HepG2 (cell line): ENCODE results near the gene DUSP7. TPM values are rescaled to one million over a fixed set of nuclear protein-coding genes. Genes with fewer than 3 reads are reported as not detected.
A peak's percentile ranks its signal among the peaks of the same experiment; 100 is the strongest.

Experiments used
- KDM3A ChIP-seq: IDR thresholded peaks from 2 replicates; pipeline ENCODE4 v1.6.1; 2018; ENCODE audit warnings: low read depth, missing compliant biosample characterization
- MAZ ChIP-seq, 2 experiments: sonication (generic) in 1 of 2; formaldehyde crosslinking in 1 of 2; IDR thresholded peaks; 2 replicates each; pipeline versions ENCODE4 v1.5.0 to v1.6.1; 2012 to 2020; ENCODE audit warnings: low read depth in 2 of 2, mild to moderate bottlenecking in 2 of 2, borderline replicate concordance in 1 of 2, improper control_type of control experiment in 1 of 2, low read length in 1 of 2, missing genetic modification reagents in 1 of 2, moderate library complexity in 1 of 2
- MED8 ChIP-seq: sonication (generic); formaldehyde crosslinking; IDR thresholded peaks from 2 replicates; pipeline ENCODE4 v1.8.1; 2023; ENCODE audit warnings: mild to moderate bottlenecking, missing genetic modification reagents; ENCODE audit not compliant: insufficient replicate concordance
- MIER2 ChIP-seq: IDR thresholded peaks from 2 replicates; pipeline ENCODE4 v1.6.1; 2016; ENCODE audit warnings: missing biosample characterization, missing genetic modification reagents
- NCOA1 ChIP-seq: sonication (generic); formaldehyde crosslinking; IDR thresholded peaks from 2 replicates; pipeline ENCODE4 v1.9.0; 2021; ENCODE audit warnings: missing genetic modification reagents
- PAX8 ChIP-seq: sonication (generic); formaldehyde crosslinking; IDR thresholded peaks from 2 replicates; pipeline ENCODE4 v1.8.0; 2022; ENCODE audit warnings: mild to moderate bottlenecking, missing genetic modification reagents, borderline replicate concordance
- SP5 ChIP-seq: IDR thresholded peaks from 2 replicates; pipeline ENCODE4 v1.6.1; 2016; ENCODE audit warnings: low read depth, borderline replicate concordance
- TSC22D2 ChIP-seq: sonication (generic); formaldehyde crosslinking; IDR thresholded peaks from 2 replicates; pipeline ENCODE4 v1.5.1; 2020; ENCODE audit warnings: missing genetic modification reagents, mild to moderate bottlenecking, borderline replicate concordance
- ZBTB21 ChIP-seq: sonication (generic); formaldehyde crosslinking; IDR thresholded peaks from 2 replicates; pipeline ENCODE4 v1.4.0; 2020; ENCODE audit warnings: missing genetic modification reagents
- ZNF296 ChIP-seq: sonication (generic); formaldehyde crosslinking; conservative IDR thresholded peaks from 2 replicates; pipeline ENCODE4 v1.5.0; 2020; ENCODE audit warnings: mild to moderate bottlenecking, missing genetic modification reagents
- ZNF354B ChIP-seq: sonication (generic); formaldehyde crosslinking; IDR thresholded peaks from 2 replicates; pipeline ENCODE4 v1.8.0; 2022; ENCODE audit warnings: mild to moderate bottlenecking, missing genetic modification reagents
- ZNF563 ChIP-seq: sonication (generic); formaldehyde crosslinking; IDR thresholded peaks from 2 replicates; pipeline ENCODE4 v1.8.0; 2022; ENCODE audit warnings: mild to moderate bottlenecking, moderate library complexity, missing genetic modification reagents
- ZNF574 ChIP-seq: sonication (generic); formaldehyde crosslinking; IDR thresholded peaks from 2 replicates; pipeline ENCODE4 v1.4.0; 2020; ENCODE audit warnings: missing genetic modification reagents
- ZNF678 ChIP-seq: sonication (generic); formaldehyde crosslinking; IDR thresholded peaks from 2 replicates; pipeline ENCODE4 v1.4.0; 2020; ENCODE audit warnings: mild to moderate bottlenecking, missing genetic modification reagents
- ZNF7 ChIP-seq: IDR thresholded peaks from 2 replicates; pipeline ENCODE4 v1.6.1; 2016; ENCODE audit warnings: missing biosample characterization, missing genetic modification reagents
- ZSCAN20 ChIP-seq: sonication (generic); formaldehyde crosslinking; IDR thresholded peaks from 2 replicates; pipeline ENCODE4 v1.4.0; 2020; ENCODE audit warnings: missing genetic modification reagents, mild to moderate bottlenecking, borderline replicate concordance
- ZSCAN29 ChIP-seq: sonication (generic); formaldehyde crosslinking; conservative IDR thresholded peaks from 2 replicates; pipeline ENCODE4 v1.4.0; 2020; ENCODE audit warnings: mild to moderate bottlenecking, missing genetic modification reagents
- polyA plus RNA-seq, 8 experiments: library from polyadenylated mRNA; depleted of rRNA in 3 of 8; stranded (reverse) in 7 of 8; unstranded in 1 of 8; fragments of >200 nt; fragmentation: Illumina TruSeq in 4 of 8; extraction: Trizol in 4 of 8; gene quantifications; 2 replicates each; pipeline versions ENCODE4 v1.2.1 to v1.2.3, GENCODE V29; 2011 to 2016; ENCODE audit warnings: low read depth in 4 of 8, missing spikeins in 1 of 8, mixed read lengths in 1 of 8; ENCODE audit not compliant: insufficient read depth in 1 of 8
- total RNA-seq, 5 experiments: library from RNA; depleted of rRNA; stranded (reverse); fragments of >200 nt; fragmentation: Illumina TruSeq; extraction: Trizol; gene quantifications; 2 replicates each; pipeline ENCODE4 v1.2.3, GENCODE V29; 2016; ENCODE audit warnings: low read depth in 1 of 5
- TF ChIP-seq, protein P1 (sequence below): sonication (generic); formaldehyde crosslinking; conservative IDR thresholded peaks from 2 replicates; pipeline ENCODE4 v1.4.0; 2020; ENCODE audit warnings: missing genetic modification reagents
- TF ChIP-seq, protein P2 (sequence below): sonication (generic); formaldehyde crosslinking; IDR thresholded peaks from 2 replicates; pipeline ENCODE4 v1.5.0; 2020; ENCODE audit warnings: mild to moderate bottlenecking, missing genetic modification reagents

Gene DUSP7
- total and polyA plus RNA-seq, 2 of the 13 experiments (the other 11 are each of a cell fraction or from before 2014, with no cell fraction given): 6.6 to 8.8 TPM

- TF ChIP-seq ZNF296: no peak
- no peak for TF ChIP-seq MIER2
- TF ChIP-seq MAZ (IDR thresholded peaks at IDR 0.05; ENCODE audit: borderline replicate concordance, low read depth, low read length): no peak
- TF ChIP-seq MAZ (CRISPR knock-in tag; IDR thresholded peaks at IDR 0.05; ENCODE audit: low read depth): no peak
- 0 out of 2 replicates have a peak, but pooled peaks have one; percentile 33 for TF ChIP-seq TSC22D2 (CRISPR knock-in tag)
- no peak; the same call in 1 of the 2 replicates for TF ChIP-seq KDM3A (CRISPR knock-in tag)
- no peak for TF ChIP-seq MED8 (CRISPR knock-in tag)
- no peak for TF ChIP-seq ZNF354B
- no peak for TF ChIP-seq ZSCAN20 (CRISPR knock-in tag)
- TF ChIP-seq, protein P1, sequence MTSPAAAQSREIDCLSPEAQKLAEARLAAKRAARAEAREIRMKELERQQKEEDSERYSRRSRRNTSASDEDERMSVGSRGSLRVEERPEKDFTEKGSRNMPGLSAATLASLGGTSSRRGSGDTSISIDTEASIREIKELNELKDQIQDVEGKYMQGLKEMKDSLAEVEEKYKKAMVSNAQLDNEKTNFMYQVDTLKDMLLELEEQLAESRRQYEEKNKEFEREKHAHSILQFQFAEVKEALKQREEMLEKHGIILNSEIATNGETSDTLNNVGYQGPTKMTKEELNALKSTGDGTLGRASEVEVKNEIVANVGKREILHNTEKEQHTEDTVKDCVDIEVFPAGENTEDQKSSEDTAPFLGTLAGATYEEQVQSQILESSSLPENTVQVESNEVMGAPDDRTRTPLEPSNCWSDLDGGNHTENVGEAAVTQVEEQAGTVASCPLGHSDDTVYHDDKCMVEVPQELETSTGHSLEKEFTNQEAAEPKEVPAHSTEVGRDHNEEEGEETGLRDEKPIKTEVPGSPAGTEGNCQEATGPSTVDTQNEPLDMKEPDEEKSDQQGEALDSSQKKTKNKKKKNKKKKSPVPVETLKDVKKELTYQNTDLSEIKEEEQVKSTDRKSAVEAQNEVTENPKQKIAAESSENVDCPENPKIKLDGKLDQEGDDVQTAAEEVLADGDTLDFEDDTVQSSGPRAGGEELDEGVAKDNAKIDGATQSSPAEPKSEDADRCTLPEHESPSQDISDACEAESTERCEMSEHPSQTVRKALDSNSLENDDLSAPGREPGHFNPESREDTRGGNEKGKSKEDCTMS (CRISPR knock-in tag): no peak
- TF ChIP-seq ZNF7: no peak
- TF ChIP-seq, protein P2, sequence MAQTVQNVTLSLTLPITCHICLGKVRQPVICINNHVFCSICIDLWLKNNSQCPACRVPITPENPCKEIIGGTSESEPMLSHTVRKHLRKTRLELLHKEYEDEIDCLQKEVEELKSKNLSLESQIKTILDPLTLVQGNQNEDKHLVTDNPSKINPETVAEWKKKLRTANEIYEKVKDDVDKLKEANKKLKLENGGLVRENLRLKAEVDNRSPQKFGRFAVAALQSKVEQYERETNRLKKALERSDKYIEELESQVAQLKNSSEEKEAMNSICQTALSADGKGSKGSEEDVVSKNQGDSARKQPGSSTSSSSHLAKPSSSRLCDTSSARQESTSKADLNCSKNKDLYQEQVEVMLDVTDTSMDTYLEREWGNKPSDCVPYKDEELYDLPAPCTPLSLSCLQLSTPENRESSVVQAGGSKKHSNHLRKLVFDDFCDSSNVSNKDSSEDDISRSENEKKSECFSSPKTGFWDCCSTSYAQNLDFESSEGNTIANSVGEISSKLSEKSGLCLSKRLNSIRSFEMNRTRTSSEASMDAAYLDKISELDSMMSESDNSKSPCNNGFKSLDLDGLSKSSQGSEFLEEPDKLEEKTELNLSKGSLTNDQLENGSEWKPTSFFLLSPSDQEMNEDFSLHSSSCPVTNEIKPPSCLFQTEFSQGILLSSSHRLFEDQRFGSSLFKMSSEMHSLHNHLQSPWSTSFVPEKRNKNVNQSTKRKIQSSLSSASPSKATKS (CRISPR knock-in tag): no peak
- no peak for TF ChIP-seq ZBTB21 (CRISPR knock-in tag)
- peak; percentile 94 for TF ChIP-seq ZSCAN29 (CRISPR knock-in tag)
- TF ChIP-seq PAX8 (CRISPR knock-in tag): 0 out of 2 replicates have a peak, but pooled peaks have one; percentile 57
- peak; percentile 44; the same call in 1 of the 2 replicates for TF ChIP-seq NCOA1 (CRISPR knock-in tag)
- TF ChIP-seq ZNF574 (CRISPR knock-in tag): no peak; the same call in 1 of the 2 replicates
- no peak for TF ChIP-seq ZNF678 (CRISPR knock-in tag)
- TF ChIP-seq SP5: peak; percentile 87
- TF ChIP-seq ZNF563 (CRISPR knock-in tag): no peak
These were observed 24.7 kb upstream of the DUSP7 start (continued) for GRCh38 chr3:52080830-52081719.
